HG02884 (cell line): ENCODE results near the gene PIP5K1B.

ENCODE experiments used
- ATAC-seq: cut with Tn5 transposase; IDR thresholded peaks from one replicate; pipeline ENCODE4 v1.9.1; 2021; ENCODE audit warnings: mild to moderate bottlenecking, moderate library complexity; ENCODE audit not compliant: unreplicated experiment

PIP5K1B gene

DNA sequence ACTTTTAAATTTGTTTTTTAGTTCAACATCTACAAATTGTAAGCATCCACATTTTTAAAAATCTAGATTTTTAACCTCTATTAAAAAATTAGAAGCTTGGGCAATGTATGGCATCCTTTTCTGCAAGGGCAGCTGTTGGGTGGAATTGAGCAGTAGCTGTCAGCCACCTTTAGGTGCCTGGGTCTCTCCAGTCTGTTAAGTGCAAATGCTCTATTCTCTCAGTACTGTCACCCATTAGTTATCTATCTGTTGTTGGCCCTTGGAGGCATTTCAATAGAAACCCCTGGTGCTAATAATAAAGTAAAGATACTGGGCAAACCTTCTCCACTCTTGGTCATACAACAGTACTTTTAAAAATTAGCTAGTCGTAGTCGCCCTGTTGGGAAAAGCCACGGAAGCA lies 63.6 kb downstream of the PIP5K1B start:
- no peak for ATAC-seq

DNA sequence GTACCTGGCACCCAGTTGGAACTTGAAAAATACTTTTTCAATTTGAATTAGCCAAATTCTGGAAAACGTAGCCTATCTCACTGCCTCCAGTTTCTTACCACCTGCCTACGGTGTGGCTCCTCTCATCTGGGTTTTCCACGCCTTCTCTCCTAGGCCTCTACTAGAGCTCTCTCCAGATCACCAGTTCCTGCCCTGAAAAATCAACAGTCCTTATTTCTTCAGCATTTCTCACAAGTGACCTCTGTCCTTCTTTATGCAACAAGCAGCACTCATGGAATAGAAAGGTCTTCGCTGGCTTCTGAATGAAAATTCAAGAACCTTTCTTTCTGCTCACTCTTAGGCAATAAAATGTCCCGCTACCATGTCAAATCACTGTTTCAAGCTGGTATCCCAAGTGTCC lies 64.8 kb downstream of the PIP5K1B start:
- ATAC-seq: no peak

- no peak for ATAC-seq
These were observed 66.3 kb downstream of the PIP5K1B start for GRCh38 chr9:68771376-68771775.

DNA sequence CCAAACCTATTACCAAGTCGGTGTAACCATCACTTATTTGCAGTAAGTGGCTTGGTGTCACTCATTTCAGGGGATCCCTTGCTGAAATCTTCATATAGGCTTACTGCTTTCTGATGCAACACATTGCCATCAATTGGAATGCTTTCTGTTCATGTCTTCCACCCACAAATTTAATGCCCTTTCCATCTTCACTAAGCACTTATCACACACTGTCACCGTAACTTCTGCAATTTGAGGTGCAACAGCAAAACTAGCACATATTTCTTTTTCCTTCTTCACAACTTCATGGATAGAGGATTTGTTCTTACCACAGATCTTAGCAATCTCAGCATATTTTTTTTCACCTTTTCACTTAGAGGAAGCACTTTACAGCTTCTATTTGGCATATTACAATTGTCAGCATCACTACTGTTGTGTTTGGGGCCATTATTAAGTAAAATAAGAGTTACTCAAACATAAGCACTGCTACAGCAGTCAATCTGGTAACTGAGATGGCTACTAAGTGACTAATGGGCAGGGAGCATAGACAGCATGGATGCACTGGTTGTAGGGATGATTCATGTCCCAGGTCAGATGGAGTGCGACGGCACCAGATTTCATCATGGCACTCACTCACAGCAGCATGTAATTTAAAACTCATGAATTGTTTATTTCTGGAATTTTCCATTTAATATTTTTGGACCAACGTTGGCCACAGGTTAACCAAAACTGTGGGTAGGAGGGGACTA lies 70.1 kb downstream of the PIP5K1B start:
- ATAC-seq: no peak

GRCh38 chr9:68777070-68777763 lies 72.2 kb downstream of the PIP5K1B start:
- ATAC-seq: no peak

DNA sequence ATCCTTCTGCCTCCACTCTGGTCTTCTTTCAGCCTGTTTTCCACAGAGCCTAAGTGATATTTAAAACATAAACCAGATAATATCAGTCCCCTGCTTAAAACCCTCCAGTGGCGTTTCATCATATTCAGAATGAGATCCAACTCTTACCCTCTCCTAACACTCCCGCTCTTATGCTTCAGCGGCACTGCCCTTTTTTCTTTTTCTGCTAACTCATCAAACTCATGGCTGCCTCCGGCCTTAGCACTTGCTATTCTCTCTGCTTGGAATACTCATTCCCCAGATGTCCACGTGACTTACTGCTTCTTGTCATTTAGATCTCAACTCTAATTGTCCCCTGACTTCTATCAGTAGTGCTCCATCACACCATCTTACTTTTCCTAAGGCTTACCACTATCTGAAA lies 73.6 kb downstream of the PIP5K1B start:
- ATAC-seq: no peak

- peak; percentile 76 for ATAC-seq
These were observed 74.7 kb downstream of the PIP5K1B start for GRCh38 chr9:68779558-68780379.

DNA sequence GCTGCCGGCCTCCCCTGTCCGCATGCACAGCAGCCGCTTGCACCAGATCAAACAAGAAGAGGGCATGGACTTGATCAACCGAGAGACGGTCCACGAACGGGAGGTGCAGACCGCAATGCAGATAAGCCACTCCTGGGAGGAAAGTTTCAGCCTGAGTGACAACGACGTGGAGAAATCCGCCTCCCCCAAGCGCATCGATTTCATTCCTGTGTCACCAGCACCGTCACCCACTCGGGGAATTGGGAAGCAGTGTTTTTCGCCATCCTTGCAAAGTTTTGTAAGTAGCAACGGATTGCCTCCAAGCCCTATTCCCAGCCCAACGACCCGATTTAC lies 75.3 kb downstream of the PIP5K1B start:
- ATAC-seq: no peak

DNA sequence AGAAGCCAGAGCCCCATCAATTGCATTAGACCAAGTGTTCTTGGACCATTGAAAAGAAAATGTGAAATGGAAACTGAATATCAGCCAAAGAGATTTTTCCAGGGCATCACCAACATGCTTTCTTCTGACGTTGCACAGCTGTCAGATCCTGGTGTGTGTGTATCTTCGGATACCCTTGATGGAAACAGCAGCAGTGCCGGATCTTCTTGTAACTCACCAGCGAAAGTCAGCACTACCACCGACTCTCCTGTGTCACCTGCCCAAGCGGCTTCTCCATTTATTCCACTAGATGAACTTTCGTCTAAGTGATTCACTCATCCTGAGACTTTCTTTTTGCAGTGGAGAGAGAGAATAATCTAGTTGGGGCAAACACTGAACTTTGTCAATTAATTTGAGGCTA lies 75.7 kb downstream of the PIP5K1B start:
- ATAC-seq: no peak

DNA sequence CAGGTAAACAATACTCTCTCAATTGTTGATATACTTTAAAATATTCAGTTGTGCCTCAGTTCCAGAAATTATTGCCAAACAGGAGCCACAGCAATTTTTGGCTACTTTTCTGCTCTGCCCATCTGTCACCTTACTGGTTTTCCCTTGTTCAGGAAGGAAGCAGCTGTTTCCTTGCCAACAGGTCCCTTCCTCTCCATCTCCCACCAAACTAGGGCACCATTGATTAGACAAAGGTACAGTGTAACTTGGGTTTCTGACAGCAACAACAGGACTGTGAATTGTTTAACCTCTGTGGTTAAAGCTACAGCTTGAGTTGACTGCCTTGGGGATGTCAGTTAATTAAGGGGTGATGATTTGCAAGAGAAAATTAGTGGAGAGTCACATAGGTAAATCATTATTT lies 76.9 kb downstream of the PIP5K1B start:
- ATAC-seq: no peak

DNA sequence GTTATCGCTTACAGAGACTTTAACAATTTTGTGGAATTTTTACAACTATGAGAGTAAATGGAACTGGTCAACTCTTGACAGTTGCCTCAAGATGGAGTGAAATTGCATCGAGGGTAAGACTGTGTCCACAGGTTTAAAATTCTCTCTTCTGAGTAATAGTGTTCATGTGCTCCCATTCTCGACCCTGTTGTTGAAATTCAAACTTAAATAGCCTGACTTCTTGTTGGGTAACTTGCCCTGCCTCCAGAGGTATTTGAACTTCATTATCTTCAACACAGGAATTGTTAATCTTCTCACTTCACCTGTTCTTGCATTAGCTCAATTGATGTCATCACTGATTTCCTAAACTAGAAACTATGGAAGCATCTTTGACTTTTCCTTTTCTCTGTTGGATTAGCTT lies 77.5 kb downstream of the PIP5K1B start:
- no peak for ATAC-seq

DNA sequence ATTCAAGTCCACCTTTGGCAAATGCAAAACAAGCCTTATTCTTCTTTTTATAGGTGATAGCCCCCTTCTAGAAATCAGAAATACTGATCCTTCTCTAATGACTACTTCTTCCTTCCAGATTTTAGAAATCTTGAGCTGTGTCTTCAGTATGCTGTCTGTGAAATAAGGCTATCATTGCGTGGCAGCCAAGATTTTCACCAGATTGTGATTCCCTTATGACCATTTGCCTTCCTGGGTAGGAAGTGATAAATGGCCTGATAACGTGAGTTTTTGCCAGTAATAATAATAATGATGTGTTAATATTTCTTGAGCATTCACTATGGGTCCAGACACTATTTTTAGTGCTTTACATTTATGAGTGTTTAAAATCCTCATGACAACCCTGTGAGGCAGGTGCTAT lies 80.9 kb downstream of the PIP5K1B start:
- no peak for ATAC-seq

DNA sequence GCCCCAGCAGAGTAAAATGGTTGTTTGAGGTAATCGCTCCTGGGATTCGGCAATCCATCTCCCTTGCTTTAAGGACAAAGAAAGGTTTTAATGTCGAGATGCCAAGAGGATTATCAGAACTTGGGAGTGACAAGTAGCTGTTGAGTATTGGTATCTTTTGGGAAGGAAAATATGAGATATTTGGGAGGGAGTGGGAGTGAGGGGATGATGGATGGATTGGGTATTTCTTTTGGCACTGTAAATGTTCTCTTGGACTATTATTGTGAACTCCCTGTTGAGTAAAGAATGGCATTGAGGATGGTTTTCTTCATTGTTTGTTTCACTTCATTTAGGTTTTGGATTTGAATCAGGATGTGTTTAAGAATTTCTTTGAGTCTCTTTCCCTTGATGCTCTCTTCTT lies 86.1 kb downstream of the PIP5K1B start:
- no peak for ATAC-seq

DNA sequence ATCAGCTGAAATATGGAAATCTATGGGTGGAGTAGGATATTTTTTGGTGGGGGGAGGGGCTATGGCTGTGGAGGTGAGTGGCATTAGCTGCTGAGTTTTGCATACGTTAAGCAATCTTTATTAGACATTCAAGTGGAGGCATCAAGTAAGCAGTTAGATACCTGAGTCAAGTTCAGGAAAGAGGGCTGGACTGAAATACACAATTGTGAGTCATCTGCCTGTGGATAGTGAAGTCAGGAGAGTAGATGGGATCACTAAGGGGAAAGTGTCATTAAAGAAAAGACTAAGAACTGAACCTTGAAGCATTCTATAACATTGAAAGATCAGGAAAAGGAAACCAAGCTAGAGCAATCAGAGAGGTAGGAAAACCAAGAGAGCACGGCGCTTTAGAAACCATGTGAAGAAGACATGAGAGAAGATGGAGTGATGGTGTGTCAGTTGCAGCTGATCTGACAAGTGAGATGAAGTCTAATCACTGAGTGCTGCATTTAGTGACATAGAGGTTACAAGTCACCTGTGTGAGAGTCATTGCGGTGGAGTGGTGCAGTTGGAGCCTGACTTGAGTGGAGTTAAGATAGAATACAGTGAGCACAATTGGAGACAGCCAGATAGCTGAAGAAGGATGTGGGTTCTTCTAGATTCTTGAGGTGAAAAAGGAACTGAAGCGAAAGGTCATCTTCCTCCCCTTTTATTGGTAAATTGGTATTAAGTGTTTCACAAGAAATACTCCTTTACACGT lies 88.7 kb downstream of the PIP5K1B start:
- peak; percentile 94 for ATAC-seq

DNA sequence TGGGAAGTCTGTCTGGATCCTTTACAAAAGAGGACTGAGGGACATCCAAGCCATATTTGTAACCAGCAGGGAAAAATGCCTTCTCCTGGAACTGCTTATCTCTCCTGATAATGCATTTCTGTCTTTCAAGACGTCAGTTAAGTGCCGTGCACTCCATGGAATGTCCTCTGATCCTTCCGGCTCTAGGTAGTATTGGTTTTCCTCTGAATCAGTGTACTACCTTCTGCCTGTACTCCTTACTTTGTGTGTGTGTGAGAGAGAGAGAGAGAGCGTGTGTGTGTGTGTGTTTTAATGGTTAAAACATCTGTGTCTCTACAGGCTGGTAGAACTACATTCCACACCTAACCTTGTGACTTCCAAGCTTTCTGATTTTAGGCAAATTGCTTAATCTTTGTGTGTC lies 89.9 kb downstream of the PIP5K1B start:
- ATAC-seq: no peak

GRCh38 chr9:68795411-68795810 lies 90.4 kb downstream of the PIP5K1B start:
- no peak for ATAC-seq

DNA sequence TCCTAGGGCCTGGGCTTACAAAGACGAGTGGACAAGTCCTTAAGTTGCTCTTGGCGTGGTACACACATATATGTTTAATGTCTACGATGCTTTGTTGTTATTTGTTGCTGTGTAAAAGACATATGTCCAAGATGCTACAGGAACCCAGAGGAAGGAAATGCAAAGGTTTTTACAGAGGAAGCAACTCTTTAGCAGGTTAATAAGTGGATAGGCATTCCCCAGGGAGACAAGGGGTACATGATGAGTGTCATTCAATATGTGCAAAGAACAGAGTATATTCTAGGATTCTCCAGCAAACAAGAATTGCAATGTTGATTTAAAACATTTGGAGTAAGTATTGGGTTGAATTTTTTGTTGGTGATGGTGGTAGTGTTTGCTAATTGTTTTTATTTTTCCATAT lies 92.1 kb downstream of the PIP5K1B start:
- no peak for ATAC-seq

DNA sequence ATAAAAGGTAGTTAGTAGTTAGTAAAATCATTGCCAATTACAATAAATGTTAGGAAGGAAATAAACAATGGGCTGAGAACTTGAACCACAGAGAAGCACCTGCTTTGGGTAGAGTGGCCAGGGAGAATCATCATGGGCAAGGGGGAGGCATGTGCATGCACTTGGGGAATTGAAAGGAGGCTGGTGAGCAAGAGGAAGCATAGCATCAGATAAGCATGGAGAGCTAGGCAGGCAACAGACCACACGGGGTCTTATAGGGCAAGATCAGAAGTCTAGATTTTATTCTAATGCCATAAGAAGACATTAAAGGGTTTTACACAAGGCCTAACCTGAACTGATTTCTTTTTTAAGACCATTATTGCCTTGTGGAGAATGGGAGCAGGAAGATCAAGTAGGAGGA lies 93.4 kb downstream of the PIP5K1B start:
- no peak for ATAC-seq

GRCh38 chr9:68800836-68801235 lies 95.8 kb downstream of the PIP5K1B start:
- no peak for ATAC-seq

DNA sequence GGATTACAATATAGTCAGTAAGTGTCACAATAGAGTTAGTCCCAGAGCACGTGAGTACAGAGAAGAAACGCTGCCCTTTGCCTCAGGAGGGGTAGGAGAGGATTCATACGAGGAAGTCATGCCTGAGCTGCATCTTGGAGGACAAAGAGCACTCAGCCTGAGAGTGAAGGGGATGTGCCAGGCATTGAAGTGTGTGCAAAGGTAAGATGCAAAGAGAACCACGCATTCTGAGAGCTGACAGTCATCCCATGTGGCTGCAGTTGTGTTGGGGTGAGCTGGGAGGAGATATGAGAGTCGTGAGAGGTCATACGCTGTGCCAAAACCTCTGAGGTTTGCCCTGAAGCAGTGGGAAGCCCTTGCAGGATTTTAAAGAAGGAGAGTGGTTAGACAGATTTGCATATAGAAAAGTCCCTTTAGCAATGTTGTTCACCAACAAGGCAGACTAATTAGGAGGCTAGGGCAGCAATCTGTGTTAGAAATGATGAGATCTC lies 97.5 kb downstream of the PIP5K1B start:
- peak; percentile 98 for ATAC-seq
